SJSA1 (cell line): Measurements from ENCODE around the gene CBX1. TPM values are rescaled to one million over a fixed set of nuclear protein-coding genes. Genes with fewer than 3 reads are reported as not detected.
"Not testable (repeated sequence)": the region's sequence is repeated elsewhere in the genome, so short reads cannot be mapped to it uniquely, and the experiment has no call there.

Experiments
- DNase-seq, 2 experiments: peaks; one replicate each; pipeline ENCODE4 v3.0.0-alpha.2; 2015 to 2020; ENCODE audit warnings: low spot score in 2 of 2, low read depth in 1 of 2
- H3K27ac ChIP-seq: fragments of 250-450 bp; sonication (Bioruptor Pico); 2 replicates; pipeline ENCODE4 v1.5.1; 2020; ENCODE audit warnings: mild to moderate bottlenecking, moderate library complexity
- H3K27me3 ChIP-seq: fragments of 250-450 bp; sonication (Bioruptor Pico); replicated peaks from 2 replicates; pipeline ENCODE4 v1.5.1; 2020; ENCODE audit warnings: mild to moderate bottlenecking, moderate library complexity
- H3K36me3 ChIP-seq: fragments of 250-450 bp; sonication (Bioruptor Pico); 2 replicates; pipeline ENCODE4 v1.5.1; 2020; ENCODE audit warnings: mild to moderate bottlenecking
- H3K4me1 ChIP-seq: fragments of 250-450 bp; sonication (Bioruptor Pico); replicated peaks from 2 replicates; pipeline ENCODE4 v1.6.1; 2021; ENCODE audit warnings: mild to moderate bottlenecking
- H3K4me3 ChIP-seq: fragments of 250-450 bp; sonication (Bioruptor Pico); 2 replicates; pipeline ENCODE4 v1.5.1; 2020; ENCODE audit warnings: mild to moderate bottlenecking
- H3K9me3 ChIP-seq: fragments of 250-450 bp; sonication (Bioruptor Pico); replicated peaks from 2 replicates; pipeline ENCODE4 v1.5.1; 2020; ENCODE audit warnings: mild to moderate bottlenecking
- total RNA-seq: library from RNA; depleted of rRNA; stranded (reverse); fragments of >200 nt; shearing (Covaris generic); gene quantifications from 2 replicates; pipeline ENCODE4 v1.2.3, GENCODE V29; 2014

The CBX1 gene
- total RNA-seq, 1 experiment from 2014 or later = 149 TPM

GRCh38 chr17:48074322-48075081 is 26.8 kb downstream of the CBX1 start:
- Histone ChIP-seq H3K4me1 (no peaks in the 10 kb centered on the region), H3K4me3 (no peak overlapping the region), H3K27ac (no peak overlapping the region), H3K27me3 (no peaks in the 10 kb centered on the region), H3K9me3 (no peaks in the 10 kb centered on the region), H3K36me3 (peaks cover 75% of the 10 kb centered on the region)
- peak; percentile 72 to 77 for DNase-seq

DNA sequence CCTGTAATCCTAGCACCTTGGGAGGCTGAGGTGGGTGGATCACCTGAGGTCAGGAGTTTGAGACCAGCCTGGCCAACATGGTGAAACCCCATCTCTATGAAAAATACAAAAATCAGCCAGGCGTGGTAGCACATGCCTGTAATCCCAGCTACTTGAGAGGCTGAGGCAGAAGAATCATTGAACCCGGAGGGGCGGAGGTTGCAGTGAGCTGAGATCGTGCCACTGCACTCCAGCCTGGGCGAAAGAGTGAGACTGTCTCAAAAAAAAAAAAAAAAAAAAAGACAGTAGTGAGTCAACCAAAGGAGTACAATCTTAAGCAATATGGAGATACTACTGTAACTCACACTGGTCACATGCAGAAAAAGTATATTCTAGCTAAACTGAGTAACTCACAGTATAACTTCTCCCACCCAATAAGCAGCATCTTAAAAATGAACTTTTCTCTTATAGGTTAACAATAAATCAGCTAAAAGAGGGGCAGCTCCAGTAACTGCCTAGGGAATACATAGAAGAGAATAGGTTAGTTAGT is 27.6 kb downstream of the CBX1 start:
- not testable (repeated sequence) for H3K4me1 ChIP-seq, H3K27ac ChIP-seq, DNase-seq, H3K9me3 ChIP-seq, H3K4me3 ChIP-seq, H3K27me3 ChIP-seq
- peaks cover 77% of the 10 kb centered on the region for H3K36me3 ChIP-seq

DNA sequence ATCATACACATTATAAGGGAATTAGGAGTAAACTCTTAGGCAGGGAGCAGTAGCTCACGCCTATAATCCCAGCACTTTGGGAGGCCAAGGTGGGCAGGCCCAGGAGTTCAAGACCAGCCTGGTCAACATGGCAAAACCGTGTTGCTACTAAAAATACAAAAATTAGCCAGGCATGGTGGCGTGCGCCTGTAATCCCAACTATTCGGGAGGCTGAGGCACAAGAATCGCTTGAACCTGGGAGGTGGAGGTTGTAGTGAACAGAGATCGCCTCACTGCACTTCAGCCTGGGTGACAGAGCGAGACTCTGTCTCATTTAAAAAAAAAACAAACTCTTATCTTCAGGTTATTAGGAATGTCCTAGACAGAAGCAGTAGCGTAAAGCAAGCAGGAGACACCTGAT is 28.5 kb downstream of the CBX1 start:
- H3K4me1 ChIP-seq, H3K4me3 ChIP-seq, H3K27me3 ChIP-seq, H3K9me3 ChIP-seq, H3K27ac ChIP-seq, DNase-seq: not testable (repeated sequence)
- peaks cover 86% of the 10 kb centered on the region for H3K36me3 ChIP-seq

DNA sequence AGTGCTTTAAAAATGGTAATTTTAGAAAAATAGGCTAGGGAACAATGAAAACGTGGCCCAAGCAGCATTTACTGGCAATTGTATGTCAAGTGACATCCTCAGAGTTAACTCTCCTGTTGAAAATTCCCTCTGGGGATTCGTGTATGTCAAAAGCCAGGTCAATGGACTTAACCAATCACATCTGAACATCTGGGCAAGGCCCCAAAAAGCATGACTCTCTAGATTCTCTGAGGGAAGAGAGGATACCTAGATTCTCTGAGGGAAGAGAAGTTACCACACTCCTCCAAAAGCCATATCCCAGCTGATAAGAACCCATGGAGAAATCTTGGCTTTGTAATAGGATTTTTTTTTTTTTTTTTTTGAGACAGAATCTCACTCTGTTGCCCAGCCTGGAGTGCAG is 29.6 kb downstream of the CBX1 start:
- Histone ChIP-seq H3K36me3 (peaks cover 94% of the 10 kb centered on the region), H3K4me3 (no peak overlapping the region), H3K27me3 (no peaks in the 10 kb centered on the region), H3K4me1 (no peaks in the 10 kb centered on the region), H3K9me3 (no peaks in the 10 kb centered on the region), H3K27ac (no peak overlapping the region)
- DNase-seq = no peak

DNA sequence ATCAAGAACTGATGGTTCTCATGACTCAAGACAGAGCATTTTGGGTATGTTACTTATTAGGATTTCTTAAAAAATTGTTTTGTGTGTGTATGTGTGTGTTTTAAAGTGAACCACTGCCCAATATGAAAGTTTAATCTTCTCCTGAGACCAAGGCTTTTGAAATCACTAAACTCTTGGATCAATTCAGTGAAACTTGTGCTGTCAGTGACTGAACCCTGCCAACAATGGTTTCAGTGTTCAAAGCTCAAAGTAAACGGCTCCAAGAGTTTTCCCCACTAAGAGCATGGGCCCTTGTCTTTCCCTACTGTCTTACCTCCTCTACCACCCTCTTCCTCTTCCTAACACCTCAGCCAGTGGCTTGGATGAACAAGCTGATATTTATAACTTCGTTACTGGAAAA is 31.1 kb downstream of the CBX1 start:
- DNase-seq = no peak
- peaks cover 91% of the 10 kb centered on the region for H3K36me3 ChIP-seq
- no peaks in the 10 kb centered on the region for H3K27me3 ChIP-seq
- H3K4me3 ChIP-seq = no peak overlapping the region
- H3K9me3 ChIP-seq = no peaks in the 10 kb centered on the region
- H3K4me1 ChIP-seq = no peaks in the 10 kb centered on the region
- no peak overlapping the region for H3K27ac ChIP-seq

DNA sequence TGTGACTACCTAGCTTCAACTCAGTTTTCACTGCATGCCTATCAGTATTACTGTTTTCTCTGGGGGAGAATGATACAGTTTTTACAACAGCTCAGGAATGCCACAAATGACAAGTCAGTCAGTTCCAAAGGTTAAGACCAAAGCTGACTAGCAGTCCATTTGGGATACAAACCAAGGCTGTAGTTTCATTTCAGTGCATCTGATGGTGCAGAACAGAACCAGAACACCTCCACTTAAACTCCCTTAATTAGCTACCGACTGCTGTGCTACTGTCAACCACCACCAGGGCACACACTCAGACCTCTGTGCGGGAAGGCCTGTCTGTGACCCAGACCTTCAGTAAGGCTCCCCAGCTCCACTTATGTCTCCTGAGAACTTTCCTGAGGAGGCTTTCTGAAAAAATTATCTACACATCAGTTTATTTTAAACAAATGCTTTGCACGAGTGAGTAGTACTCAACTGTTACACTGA is 32.8 kb downstream of the CBX1 start:
- Histone ChIP-seq H3K4me1 (no peaks in the 10 kb centered on the region), H3K27ac (no peak overlapping the region), H3K27me3 (no peaks in the 10 kb centered on the region), H3K36me3 (peaks cover 92% of the 10 kb centered on the region), H3K4me3 (no peak overlapping the region), H3K9me3 (no peaks in the 10 kb centered on the region)
- no peak for DNase-seq

- H3K9me3 ChIP-seq, DNase-seq, H3K27ac ChIP-seq, H3K27me3 ChIP-seq, H3K4me1 ChIP-seq, H3K4me3 ChIP-seq: not testable (repeated sequence)
- peaks cover 92% of the 10 kb centered on the region for H3K36me3 ChIP-seq
Observed at GRCh38 chr17:48067808-48068207, 33.5 kb downstream of the CBX1 start.

- Histone ChIP-seq H3K27me3 (no peaks in the 10 kb centered on the region), H3K27ac (no peak overlapping the region), H3K4me3 (no peak overlapping the region), H3K9me3 (no peaks in the 10 kb centered on the region), H3K4me1 (no peaks in the 10 kb centered on the region), H3K36me3 (peaks cover 92% of the 10 kb centered on the region)
- no peak for DNase-seq
Observed at GRCh38 chr17:48067245-48067644, 34.0 kb downstream of the CBX1 start.

- DNase-seq = no peak
- Histone ChIP-seq H3K36me3 (peaks cover 92% of the 10 kb centered on the region), H3K4me3 (no peak overlapping the region), H3K9me3 (no peaks in the 10 kb centered on the region), H3K4me1 (no peaks in the 10 kb centered on the region), H3K27me3 (no peaks in the 10 kb centered on the region), H3K27ac (no peak overlapping the region)
Observed at GRCh38 chr17:48066656-48067055, 34.6 kb downstream of the CBX1 start.

- Histone ChIP-seq H3K9me3 (no peaks in the 10 kb centered on the region), H3K27me3 (no peaks in the 10 kb centered on the region), H3K4me1 (no peaks in the 10 kb centered on the region), H3K36me3 (peaks cover 92% of the 10 kb centered on the region), H3K4me3 (no peak overlapping the region), H3K27ac (no peak overlapping the region)
- DNase-seq = no peak
Observed at GRCh38 chr17:48066192-48066591, 35.1 kb downstream of the CBX1 start.

GRCh38 chr17:48064638-48065037 is 36.6 kb downstream of the CBX1 start:
- DNase-seq = no peak
- H3K27me3 ChIP-seq = no peaks in the 10 kb centered on the region
- H3K36me3 ChIP-seq = peaks cover 91% of the 10 kb centered on the region
- H3K9me3 ChIP-seq = no peaks in the 10 kb centered on the region
- H3K4me1 ChIP-seq = no peaks in the 10 kb centered on the region
- H3K4me3 ChIP-seq = no peak overlapping the region
- H3K27ac ChIP-seq = no peak overlapping the region

GRCh38 chr17:48062273-48062672 is 39.0 kb downstream of the CBX1 start:
- no peaks in the 10 kb centered on the region for H3K27me3 ChIP-seq
- H3K9me3 ChIP-seq = no peaks in the 10 kb centered on the region
- no peak for DNase-seq
- peaks cover 92% of the 10 kb centered on the region for H3K36me3 ChIP-seq
- no peak overlapping the region for H3K27ac ChIP-seq
- no peak overlapping the region for H3K4me3 ChIP-seq
- no peaks in the 10 kb centered on the region for H3K4me1 ChIP-seq

GRCh38 chr17:48060249-48060648 is 41.0 kb downstream of the CBX1 start:
- Histone ChIP-seq H3K27ac (no peak overlapping the region), H3K36me3 (peaks cover 95% of the 10 kb centered on the region)

DNA sequence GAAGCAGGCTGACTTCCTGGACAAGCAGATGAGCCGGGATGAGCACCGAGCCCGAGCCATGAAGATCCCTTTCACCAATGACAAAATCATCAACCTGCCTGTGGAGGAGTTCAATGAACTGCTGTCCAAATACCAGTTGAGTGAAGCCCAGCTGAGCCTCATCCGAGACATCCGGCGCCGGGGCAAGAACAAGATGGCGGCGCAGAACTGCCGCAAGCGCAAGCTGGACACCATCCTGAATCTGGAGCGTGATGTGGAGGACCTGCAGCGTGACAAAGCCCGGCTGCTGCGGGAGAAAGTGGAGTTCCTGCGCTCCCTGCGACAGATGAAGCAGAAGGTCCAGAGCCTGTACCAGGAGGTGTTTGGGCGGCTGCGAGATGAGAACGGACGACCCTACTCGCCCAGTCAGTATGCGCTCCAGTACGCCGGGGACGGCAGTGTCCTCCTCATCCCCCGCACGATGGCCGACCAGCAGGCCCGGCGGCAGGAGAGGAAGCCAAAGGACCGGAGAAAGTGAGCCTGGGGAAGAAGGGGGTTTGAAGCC is 42.1 kb downstream of the CBX1 start:
- Histone ChIP-seq H3K27me3 (no peaks in the 10 kb centered on the region), H3K4me3 (no peak overlapping the region), H3K4me1 (peaks cover 7% of the 10 kb centered on the region), H3K36me3 (peaks cover 92% of the 10 kb centered on the region), H3K27ac (no peak overlapping the region), H3K9me3 (no peaks in the 10 kb centered on the region)
- no peak for DNase-seq

More at GRCh38 chr17:48060249-48060648, 41.0 kb downstream of the CBX1 start:
- Histone ChIP-seq H3K27me3 (no peaks in the 10 kb centered on the region), H3K4me3 (no peak overlapping the region), H3K9me3 (no peaks in the 10 kb centered on the region), H3K4me1 (peaks cover 7% of the 10 kb centered on the region)
- DNase-seq = no peak
